NCI-H2196 (cell line): Measurements from ENCODE around the gene NNAT.

Experiments
- DNase-seq: peaks from one replicate; lab custom pipeline; 2025; ENCODE audit not compliant: unreplicated experiment; lab: John Stamatoyannopoulos, UW

Gene NNAT

GRCh38 chr20:37565134-37565811 lies 44.2 kb downstream of the NNAT start:
- DNase-seq, result no peak

- DNase-seq, result no peak
Measured at GRCh38 chr20:37566590-37567330, 45.7 kb downstream of the NNAT start.

DNA sequence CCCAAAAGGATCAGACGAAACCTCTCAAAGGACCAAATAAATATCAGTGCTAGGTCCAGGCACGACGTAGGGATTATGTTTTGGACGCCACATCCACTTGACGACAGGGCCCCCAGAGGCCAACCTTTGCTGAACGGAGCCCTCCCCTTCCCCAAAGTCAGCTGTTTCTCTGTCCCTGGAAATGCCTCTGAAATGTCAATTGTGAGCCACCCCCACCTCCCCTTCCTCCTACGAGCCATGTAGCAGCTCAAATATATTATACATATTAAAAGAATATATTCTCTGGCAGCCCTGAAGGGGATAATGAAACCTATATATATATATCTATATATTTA lies 46.2 kb downstream of the NNAT start:
- DNase-seq, result no peak

- DNase-seq, result peak; percentile 11
Measured at GRCh38 chr20:37567671-37568588, 46.9 kb downstream of the NNAT start.

DNA sequence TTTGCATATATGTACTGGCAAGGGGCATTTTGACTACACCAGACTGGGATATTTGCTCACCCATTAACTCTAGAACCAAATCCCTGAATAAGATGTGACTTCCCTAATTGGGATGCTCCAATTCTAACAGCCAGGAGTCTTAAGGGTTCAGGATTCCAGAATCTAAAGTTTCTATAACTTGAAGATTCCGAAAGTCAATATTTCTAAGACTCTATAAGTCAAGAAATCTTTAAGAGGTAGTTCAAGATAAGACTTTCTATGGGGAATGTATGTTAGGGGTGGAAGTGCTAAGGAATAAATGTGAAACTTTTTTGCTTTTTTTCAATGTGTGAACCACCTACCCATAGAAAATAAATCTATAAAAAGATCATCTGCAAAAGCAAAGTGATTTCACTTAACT lies 49.4 kb downstream of the NNAT start:
- no peak for DNase-seq

GRCh38 chr20:37571033-37571432 lies 50.0 kb downstream of the NNAT start:
- DNase-seq, result no peak
